HPDE6-E6E7 (cell line): Measurements from ENCODE around the gene CFAP46.
"Not testable (repeated sequence)": the region's sequence is repeated elsewhere in the genome, so short reads cannot be mapped to it uniquely, and the experiment has no call there.

Experiments used
- DNase-seq: peaks from one replicate; pipeline ENCODE4 v3.0.0; 2011; ENCODE audit warnings: missing footprints; ENCODE audit errors: extremely low spot score

CFAP46 gene

DNA sequence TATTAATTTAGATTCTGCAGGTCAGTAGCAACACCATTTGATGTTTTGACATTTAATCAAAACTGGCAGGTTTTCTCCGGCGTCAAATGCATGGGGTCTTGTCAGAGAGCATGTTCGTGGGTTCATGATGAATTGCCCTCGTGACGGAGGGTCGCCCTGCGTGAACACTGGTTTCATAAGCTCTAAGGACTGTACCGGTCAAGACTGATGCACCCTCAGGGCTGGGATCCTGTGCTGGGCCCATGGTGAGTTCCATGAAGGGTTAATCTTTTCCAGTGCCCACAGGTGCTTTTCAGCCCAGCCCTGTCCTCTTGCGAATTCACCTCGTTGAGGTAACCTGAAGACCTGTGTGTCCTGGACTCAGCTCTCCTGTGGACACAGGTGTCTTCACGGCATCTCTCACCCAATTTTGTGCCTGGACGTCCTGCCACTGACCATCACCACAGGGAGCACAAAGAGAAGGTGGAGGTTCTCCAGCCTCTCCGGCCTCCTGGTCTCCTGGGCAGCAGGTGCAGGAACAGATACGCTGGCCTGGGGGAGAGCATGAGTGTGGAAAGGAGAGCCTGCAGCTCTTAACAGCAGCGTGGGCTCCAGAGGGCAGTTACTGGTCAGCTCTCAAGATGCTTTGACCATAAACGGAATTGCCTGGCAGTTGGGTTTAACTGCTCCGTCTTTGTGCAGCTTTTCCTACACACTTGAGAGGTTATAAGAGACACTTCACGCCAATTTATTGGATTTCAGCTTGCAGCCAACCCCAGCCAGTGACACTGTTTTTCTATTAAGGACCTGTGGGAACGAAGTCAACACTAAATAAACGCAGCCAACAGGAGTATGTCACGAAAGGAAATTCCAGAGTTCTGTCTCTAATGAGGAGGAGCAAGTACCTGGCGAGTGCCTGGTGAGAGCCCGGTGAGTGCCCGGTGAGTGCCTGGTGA, 37.4 kb upstream of the CFAP46 start:
- no peak for DNase-seq

DNA sequence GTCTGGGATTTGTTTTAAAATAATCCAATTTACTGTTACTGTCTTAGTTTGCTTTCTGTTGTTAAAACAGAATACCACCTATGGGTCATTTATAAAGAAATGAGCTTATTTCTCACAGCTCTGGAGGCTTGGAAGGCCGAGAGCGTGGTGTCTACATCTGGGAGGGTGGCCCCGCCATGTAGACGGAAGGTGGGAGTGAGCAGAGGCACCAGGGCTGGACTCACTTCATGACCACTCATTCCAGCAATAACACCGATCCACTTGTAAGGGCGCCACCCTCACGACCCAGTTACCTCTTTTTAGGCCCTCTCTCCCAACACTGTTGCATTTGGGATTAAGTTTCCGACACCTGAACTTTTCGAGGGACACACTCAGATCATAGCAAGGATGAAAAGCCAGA, 36.2 kb upstream of the CFAP46 start:
- no peak for DNase-seq

DNA sequence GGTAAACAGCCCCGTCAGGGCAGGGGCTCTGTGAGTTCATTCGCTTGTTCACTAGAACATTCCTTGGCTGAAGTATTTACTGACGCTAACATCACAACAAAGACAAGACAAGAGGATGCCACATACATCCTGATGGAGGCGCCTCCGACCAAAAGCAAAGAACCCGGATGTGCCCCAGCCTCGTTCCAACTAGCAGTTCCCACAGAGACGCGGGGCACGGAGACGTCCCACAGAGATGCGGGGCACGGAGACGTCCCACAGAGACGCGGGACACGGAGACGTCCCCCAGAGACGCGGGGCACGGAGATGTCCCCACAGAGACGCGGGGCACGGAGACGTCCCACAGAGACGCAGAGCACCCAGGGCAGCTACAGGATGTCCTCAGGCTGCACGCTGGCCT, 35.4 kb upstream of the CFAP46 start:
- no peak for DNase-seq

DNA sequence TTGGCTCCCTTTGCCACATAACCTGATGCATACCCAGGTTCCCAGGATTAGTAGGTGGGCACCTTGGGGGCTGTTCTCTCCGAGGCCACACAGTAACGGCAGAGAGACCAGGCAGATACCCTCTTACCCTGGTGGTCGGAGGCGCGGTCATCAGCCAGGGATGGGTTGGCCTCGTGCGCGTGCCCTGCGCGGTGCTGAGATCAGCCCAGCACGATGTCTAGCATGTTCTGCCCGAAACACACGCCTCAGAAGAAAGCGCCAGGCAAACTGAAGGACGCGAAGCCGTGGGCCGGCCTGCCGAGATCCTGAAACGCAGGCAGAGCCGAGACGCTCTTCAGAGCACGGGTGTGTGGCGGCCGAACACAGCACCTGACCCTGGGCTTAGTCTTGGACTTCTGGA, 34.7 kb upstream of the CFAP46 start:
- DNase-seq, result no peak

DNA sequence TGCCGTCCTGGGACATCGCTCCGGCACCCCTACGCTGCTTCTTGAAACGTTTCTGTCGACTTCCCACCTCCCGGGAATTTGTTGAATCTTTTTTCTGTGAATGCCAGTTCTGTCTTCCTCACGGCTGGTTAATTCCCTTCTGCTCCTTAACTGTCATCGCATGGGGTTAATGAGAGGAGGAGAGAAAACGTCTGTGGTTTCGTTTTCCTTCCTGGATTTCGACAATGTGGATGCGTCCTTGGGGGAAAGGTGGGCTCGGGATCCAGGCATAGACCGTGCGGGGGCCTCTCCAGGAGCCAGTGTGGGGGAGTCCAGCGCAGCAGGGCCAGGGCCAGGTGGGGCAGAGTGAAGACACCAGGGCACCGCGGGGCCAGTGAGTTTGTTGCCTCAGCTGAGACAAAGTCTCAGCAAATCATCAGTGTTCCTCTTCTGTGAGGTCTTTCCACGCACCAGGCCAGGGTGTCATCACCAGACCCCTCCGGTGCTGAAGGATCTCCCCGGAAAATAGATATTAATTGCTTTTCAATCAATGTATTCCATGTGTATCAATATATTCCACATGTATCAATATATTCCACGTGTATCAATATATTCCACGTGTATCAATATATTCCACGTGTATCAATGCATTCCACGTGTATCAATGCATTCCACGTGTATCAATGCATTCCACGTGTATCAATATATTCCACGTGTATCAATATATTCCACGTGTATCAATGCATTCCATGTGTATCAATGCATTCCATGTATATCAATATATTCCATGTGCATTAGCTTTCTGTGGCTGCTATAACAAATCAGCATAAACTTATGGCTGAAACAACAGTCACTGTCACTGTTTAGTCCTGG, 33.7 kb upstream of the CFAP46 start:
- no peak for DNase-seq

DNA sequence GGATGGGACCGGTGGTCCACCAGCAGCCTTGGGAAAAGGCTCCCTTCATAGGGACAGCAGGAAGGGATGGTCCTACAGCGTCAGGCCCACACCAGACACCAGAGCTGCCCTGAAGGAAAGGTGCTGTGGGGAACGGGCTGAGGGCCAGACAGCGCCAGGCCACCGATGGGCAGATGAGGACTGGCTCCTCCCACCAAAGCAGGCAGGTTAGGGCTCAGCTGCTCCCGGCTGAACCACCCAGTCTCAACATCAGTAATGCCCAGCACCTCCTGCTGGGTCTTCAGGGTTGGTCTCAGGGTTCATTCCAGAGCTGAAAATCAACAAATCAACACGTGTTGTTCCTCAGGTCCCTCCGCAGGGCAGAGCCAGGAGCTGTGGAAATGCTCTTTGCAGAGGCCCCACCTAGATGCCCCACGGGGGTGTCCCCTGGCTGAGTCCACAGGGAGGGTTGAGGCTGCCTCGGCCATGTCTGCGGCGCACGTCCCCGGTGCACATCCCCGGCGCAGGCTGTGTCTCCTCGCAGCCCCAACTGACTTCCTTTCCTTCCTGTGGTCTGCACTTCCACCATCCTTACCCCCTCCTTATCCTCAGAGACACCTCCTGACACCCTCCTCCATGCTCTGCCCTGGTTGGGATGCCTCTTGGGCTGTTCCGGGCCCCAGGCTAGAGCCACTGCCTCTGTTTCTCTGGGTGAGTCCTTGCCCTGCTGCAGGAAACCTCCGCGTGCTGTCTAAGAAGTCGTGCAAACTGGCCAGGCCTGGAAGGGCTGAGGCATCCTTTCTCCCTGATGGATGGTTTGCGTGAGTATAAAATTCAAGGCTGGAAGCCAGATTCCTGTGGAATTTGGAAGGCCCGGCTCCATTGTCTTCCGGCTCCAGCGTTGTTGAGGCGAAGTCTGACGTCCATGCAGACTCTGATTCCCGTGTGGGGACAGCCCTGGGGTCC, 32.8 kb upstream of the CFAP46 start:
- no peak for DNase-seq

DNA sequence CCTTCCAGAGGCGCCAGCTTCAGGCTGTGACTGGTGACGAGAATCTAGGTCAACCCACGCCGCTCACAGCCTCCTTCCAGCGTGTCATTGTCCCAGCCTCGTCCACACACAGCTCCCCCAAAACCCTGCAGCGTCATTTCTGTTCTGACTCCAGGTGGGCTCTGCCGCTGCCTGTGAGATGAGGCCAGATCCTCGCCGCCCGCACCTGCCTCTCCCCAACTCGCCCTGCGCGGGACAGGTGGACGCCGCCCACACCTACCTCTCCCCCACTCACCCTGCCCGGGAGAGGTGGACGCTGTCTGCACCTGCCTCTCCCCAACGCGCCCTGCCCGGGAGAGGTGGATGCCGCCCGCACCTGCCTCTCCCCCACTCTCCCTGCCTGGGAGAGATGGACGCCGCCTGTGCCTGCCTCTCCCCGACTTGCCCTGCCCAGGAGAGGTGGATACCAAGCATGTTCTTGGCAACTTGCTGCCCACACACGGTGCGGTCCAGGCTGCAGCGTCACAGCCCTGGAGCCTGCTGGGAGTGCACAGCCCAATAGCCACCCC, 32.0 kb upstream of the CFAP46 start:
- no peak for DNase-seq

DNA sequence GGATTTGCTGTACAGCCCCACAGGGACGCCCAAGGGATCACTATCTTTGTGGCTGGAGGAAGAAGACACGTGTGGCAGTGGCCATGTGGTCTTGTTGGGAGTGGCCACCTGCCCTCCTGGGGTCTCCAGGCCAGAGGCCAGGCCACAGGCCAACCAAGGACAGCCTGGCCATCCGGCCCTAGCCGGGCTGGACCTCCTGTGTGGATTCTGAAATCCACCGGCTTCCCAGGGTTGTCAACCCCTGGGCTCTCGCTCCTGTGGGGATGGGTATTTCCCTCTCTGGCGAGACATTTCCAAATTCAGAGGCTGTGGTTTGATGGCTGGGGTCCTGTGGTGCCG, 31.5 kb upstream of the CFAP46 start:
- no peak for DNase-seq

DNA sequence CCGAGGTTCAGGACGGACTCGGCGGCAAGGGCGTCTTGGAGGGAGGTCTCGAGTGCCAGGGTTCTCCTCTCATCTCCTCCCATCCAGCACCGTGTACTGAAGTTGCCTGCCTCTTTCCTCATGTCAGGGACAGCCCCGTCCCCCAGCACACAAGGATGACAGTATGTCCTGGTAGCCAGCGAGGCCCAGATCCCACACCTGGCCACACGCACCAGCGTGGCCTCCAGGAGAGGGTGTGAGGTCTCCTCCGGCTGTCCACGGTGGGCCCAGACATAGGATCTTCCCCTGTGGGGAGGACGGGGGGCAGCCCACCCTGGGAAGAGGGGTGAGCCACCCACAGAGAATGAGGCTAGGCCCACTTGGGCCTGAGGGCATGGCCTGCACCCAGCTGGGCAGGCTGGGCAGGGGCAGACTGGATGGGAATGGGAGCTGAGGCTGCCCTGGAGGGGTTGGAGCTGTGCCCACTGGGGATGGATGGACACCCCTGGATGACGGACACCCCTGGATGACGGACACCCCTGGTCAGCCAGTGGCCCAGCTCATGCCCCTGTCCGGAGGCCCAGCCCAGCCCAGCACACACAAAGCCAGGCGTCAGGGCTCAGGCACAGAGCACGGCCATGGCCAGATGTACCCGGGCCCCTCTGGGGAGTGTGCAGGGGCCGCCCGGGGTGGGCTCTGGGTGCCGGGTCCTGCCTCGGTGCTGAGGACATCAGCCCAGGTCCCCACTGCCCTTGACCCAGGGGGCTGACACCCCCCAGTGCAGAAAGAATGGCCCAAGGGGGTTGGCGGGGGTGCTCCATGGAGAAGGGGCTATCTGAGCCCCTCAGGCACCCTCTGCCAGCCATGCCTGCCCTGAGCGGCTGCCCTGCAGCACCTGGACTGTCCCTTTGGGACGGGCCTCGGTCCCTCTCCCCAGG, 30.9 kb upstream of the CFAP46 start:
- no peak for DNase-seq

DNA sequence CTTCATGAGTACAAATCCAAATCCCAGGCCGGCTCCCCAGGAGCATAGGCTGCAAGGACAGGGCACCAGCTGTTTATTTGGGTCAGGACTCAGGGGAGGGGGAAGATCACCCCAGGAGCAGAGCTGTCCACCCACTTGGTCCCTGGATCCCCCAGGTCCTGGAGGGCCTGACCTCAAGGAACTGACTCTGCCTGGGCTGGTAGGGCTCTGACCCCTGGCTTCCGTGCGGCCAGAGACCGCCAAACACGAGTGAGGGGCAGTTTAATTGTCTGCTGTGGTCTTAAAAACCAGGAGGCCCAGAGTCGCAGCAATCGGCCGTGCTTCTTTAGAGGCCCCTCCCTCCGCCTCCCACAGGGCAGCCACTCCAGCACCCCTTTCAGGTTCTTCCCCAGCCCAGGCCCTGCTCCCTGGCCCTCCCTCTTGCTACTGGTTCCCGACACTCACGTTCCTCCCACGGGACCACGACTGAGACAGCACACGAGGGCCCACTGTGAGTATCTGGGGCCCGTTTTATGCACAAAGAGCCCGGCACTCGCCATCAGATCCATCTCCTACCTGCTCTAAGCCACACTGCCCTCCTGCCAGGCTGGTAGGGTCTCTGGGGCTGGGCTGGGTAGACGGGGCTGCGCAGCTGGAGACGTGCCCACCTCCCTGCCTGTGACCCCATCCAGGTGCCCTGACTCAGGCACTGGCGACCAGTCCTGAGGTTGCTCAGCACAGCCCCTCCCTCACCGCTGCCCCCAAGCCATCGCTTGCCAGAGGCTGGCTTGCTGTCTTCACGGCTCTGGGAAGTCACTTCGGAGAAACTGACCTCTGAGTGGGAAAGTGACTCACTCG, 30.0 kb upstream of the CFAP46 start:
- DNase-seq, result no peak

DNA sequence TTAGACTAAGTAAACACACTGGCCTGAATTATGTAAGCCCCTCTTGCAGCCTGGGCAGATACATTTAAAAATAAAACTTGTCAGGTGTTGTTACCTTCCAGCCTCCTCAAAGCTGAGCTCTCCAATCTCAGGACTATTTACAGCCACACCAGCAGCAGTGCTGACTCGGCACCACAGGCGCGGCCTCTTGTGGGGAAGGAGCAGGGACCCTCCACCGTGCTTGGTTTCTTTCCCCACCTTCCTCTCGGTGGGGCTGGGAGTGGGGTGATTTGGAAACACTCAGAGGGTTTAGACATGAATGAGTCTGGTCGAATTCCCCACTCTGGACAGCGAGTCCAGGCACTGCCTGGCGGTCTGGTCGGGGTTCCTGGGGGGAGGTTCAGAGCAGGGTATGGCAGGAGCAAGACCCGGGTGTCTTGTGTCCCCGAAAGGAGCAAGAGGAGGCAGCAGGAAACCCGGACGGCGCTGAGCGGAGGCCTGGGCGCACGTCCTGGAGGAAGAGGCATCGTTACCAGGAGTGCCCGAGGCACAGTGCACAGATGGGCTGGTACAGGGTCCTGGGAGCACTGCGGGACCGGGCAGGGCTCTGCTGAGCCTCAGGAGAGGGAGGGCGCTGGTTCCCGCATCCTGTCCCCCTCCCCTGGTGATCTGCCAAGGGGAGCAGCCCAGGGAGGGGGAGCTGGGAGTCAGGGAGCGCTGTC, 29.2 kb upstream of the CFAP46 start:
- DNase-seq, result no peak

DNA sequence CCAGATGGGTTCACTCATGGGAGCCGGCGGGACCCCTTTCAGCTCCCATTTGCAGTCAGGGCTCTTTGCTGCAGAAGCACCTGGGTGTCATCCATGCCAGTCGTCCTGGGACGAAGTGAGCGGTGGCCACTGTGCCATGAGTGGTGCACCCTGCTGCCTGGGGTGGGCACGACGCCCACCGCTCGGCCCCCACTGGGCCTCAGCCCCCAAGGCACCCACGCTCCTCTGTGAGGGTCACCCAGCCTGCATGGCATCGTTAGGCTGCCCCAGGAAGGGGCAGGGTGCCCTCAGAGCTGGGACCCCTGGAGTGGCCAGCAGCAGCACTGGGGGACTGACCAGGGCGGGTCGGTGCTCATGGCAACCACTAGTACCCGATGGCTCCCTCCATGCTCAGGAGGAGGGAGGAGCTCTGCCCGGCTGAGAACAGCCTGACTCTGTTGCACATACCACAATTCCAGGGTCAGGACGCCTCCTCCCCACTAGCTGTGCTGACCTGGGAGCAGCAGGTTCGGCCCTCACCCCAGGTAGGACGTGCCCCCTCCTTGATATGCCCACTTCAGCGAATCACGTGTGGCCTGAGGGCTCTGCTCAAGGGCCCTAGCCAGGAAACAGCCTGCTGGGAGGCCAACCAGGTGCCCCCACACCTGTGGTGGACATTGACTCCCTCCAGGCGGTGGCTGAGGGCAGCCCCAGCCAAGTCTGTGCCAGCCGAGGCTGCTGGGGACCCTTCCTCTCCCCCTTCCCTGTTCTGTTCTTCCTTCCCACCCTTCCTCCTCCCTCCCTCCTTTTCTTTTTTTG, 28.5 kb upstream of the CFAP46 start:
- DNase-seq, result no peak

DNA sequence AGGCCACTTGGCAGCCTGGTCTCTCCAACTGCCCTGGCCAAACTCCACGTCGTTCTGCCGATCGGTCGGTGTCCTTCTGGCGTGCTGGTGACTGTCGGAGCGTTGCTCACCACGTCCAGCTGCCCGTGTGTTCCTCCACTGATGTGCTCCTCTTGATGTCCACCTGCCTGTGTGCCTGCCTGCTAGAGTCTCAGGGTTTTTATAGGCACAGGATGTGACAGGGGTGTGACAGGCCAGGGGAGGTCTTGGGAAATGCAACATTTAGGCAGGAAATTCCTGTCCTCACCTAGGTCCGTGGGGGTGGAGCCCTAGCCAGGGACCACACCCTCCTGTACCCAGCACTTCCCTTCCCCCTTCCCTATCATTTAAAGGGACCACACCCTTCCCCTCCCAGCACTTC, 25.2 kb upstream of the CFAP46 start:
- DNase-seq, result no peak

DNA sequence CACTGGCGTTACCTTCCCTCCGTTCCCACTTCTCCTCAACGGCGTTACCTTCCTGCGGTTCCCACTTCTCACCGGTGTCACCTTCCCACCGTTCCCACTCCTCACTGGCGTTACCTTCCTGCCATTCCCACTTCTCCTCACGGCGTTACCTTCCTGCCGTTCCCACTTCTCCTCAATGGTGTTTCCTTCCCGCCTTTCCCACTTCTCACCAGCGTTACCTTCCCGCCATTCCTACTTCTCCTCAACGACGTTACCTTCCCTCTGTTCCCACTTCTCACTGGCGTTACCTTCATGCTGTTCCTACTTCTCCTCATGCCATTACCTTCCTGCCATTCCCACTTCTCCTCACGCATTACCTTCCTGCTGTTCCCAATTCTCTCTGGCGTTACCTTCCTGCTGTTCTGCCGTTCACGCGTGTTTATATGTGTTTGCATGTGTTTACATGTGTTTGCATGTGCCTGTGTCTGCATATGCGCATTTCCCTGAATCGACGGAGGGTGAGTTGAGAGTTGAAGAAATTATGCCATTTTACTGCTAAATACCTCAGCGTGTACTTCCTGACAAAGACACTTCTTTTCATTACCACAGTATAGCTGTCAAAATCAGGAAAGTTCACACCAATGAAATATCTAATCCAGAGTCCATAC, 23.2 kb upstream of the CFAP46 start:
- DNase-seq, result no peak

DNA sequence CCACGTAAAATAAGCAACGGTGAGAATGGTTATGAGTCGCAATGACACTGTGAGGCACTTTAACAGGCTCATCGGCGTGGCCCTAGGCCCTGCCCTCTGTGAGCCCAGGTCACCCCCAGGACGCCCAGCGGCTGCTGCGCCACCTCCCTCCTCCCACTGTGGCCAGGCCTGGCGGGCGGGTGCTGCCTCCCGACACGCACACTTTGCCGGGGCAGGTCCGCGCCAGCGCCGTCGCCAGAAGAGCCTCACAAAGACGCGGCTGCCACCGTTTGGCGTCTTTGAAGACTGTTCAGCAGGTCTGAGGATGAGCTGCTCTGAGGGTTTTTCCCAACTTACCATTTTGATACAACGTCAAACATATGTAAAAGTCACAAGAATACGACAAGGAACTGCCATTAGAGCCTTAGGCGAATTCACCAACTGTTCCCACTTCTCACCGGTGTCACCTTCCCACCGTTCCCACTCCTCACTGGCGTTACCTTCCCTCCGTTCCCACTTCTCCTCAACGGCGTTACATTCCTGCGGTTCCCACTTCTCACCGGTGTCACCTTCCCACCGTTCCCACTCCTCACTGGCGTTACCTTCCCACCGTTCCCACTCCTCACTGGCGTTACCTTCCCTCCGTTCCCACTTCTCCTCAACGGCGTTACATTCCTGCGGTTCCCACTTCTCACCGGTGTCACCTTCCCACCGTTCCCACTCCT, 22.5 kb upstream of the CFAP46 start:
- DNase-seq, result not testable (repeated sequence)

DNA sequence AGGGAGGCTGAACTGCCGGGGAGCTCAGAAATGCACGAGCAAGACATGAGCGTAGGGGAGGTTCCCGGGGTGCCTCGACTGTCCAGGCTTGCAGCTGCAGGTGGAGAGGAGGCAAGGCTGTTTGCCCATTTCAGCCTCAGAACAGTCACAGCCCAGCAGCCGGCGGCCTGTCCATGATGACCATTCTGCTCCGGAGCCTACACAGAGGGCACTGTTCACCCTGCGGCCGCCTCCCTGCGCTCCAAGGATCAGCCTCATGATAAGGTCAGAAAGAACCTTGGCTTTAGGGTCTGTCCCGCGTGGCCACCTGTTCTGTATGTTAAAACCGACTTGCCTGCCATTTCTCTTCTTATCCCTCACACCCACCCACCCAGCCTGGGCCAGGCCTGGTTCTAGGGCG, 21.9 kb upstream of the CFAP46 start:
- no peak for DNase-seq

DNA sequence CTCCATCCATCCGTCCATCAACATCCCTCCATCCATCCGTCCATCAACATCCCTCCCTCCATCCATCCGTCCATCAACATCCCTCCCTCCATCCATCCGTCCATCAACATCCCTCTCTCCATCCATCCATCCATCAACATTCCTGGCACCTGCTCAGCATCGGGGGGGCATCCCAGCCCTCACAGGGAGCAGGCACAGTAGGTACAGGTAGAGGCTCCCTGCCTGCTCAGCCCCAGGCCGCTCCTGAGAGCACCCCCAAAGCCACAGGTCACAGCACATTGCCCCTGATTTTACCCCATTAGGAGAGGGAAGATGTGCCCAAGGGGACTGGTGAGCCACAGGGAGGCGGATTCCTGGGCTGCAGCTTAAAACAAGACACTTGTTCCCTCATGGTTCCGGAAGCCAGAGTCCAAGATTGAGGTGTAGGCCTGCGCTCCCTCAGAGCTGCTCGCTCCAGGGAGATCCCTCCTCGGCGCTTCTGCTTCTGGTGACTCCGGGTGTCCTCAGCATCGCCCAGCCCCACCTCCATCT, 21.1 kb upstream of the CFAP46 start:
- no peak for DNase-seq
